Adrenal gland (tissue), 5 donors: ENCODE measurements around the gene NME4.
"Not testable (repeated sequence)": the region's sequence is repeated elsewhere in the genome, so short reads cannot be mapped to it uniquely, and the experiment has no call there.

Source experiments
- CTCF ChIP-seq, 6 experiments: fragments of 450-650 bp in 4 of 6; fragments of 200-600 bp in 2 of 6; sonication (generic) in 1 of 6; IDR thresholded peaks; 1 replicate in 5 of 6; 2 replicates in 1 of 6; pipeline versions ENCODE4 v1.5.1 to v1.8.0; 2016 to 2021; ENCODE audit warnings: antibody characterized with exemption in 6 of 6, mild to moderate bottlenecking in 2 of 6, moderate library complexity in 1 of 6
- POLR2A ChIP-seq, 2 donors: fragments of 450-650 bp; IDR thresholded peaks; one replicate each; pipeline ENCODE4 v1.6.1; 2017; ENCODE audit warnings: antibody characterized with exemption in 2 of 2, mild to moderate bottlenecking in 2 of 2, moderate library complexity in 1 of 2
- donor health status: DM: no; HTN: no; CAD: no.

- not testable (repeated sequence) for TF ChIP-seq CTCF, POLR2A (IDR thresholded peaks at IDR 0.05)
These were observed 48.5 kb upstream of the NME4 start for GRCh38 chr16:348495-348894.
